HEK293T (cell line): ENCODE data around the gene TIGD7.

ENCODE experiments used
- ARNT ChIP-seq: fragments of 450-650 bp; IDR thresholded peaks from 2 replicates; pipeline ENCODE4 v1.6.1; 2017; ENCODE audit warnings: mild to moderate bottlenecking
- BHLHE40 ChIP-seq: fragments of 450-650 bp; IDR thresholded peaks from 2 replicates; pipeline ENCODE4 v1.6.1; 2016; ENCODE audit warnings: mild to moderate bottlenecking, moderate library complexity, borderline replicate concordance
- FOXA1 ChIP-seq: fragments of 450-650 bp; IDR thresholded peaks from 2 replicates; pipeline ENCODE4 v1.6.1; 2016; ENCODE audit warnings: mild to moderate bottlenecking
- FOXM1 ChIP-seq: fragments of 450-650 bp; IDR thresholded peaks from 2 replicates; pipeline ENCODE4 v1.6.1; 2017; ENCODE audit warnings: mild to moderate bottlenecking, borderline replicate concordance
- HDGF ChIP-seq: fragments of 450-650 bp; IDR thresholded peaks from 2 replicates; pipeline ENCODE4 v1.6.1; 2017; ENCODE audit warnings: antibody characterized with exemption, borderline replicate concordance
- NFRKB ChIP-seq: fragments of 450-650 bp; IDR thresholded peaks from 2 replicates; pipeline ENCODE4 v1.6.1; 2016; ENCODE audit warnings: mild to moderate bottlenecking, moderate library complexity
- PKNOX1 ChIP-seq: fragments of 450-650 bp; IDR thresholded peaks from 2 replicates; pipeline ENCODE4 v1.6.1; 2016
- SP1 ChIP-seq: fragments of 450-650 bp; IDR thresholded peaks from 2 replicates; pipeline ENCODE4 v1.6.1; 2017
- SUZ12 ChIP-seq: fragments of 450-650 bp; IDR thresholded peaks from 2 replicates; pipeline ENCODE4 v1.6.1; 2016; ENCODE audit warnings: mild to moderate bottlenecking
- ZNF384 ChIP-seq: fragments of 450-650 bp; IDR thresholded peaks from 2 replicates; pipeline ENCODE4 v1.6.1; 2016

- TF ChIP-seq ARNT (no peak), FOXM1 (no peak), ZNF384 (no peak), SP1 (no peak), SUZ12 (no peak), PKNOX1 (no peak), FOXA1 (no peak), BHLHE40 (no peak), NFRKB (no peak), HDGF (no peak)
Observed at GRCh38 chr16:3274490-3274889, 30.7 kb downstream of the TIGD7 start.
